HG02938 (cell line): ENCODE results near the gene PHOSPHO1.

Experiments used
- ATAC-seq: cut with Tn5 transposase; IDR thresholded peaks from one replicate; pipeline ENCODE4 v1.9.1; 2021; ENCODE audit warnings: mild to moderate bottlenecking, moderate library complexity; ENCODE audit not compliant: unreplicated experiment

PHOSPHO1 gene

DNA sequence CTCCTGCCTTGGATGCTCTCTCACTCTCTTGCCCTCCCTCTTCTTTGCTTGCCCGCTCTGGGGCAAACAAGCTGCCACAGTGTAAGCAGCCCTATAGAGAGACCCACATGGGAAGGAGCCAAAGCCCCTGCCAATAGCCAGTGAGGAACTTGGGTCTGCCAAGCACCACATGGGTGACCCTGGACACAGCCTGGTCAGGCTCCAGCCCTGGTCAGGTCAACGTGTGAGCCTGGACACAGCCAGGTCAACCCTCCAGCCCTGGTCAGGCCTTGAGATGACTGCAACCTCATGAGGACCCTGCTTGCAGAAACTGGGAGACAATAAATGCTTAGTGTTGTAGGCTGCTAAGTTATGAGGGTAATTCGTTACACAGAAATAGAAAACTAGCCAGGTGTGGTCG is 14.3 kb upstream of the PHOSPHO1 start:
- no peak for ATAC-seq

- ATAC-seq, result no peak
Observed at GRCh38 chr17:49242813-49243212, 12.2 kb upstream of the PHOSPHO1 start.

DNA sequence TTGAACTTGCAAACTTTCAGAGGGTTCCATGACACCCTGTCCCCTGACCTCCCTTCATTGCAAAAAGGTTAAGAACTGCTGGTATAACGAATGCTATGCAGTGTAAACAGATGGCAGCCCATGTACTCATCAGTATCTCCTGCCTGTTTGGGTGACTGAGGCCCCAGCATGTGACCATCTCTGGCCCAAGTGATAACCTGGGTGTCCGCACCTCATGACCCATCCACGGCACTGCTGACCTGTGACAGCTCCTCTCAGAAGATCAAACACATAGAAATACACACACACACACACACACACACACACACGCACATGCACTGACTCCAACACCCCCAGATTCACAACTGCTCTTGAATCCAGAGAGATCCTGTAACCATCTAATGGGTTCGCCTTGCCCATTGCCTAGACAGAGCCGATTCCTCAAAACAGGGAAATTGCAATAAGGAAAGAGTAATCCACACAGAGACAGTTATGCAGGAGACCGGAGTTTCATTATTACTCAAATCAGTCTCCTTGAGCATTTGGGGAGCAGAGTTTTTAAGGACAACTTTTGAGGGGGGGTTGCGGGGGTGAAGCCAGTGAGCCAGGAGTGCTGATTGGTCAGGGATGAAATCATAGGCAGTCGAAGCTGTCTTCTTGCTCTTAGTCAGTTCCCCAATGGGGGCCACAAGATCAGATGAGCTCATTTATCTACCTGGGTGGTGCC is 11.3 kb upstream of the PHOSPHO1 start:
- no peak for ATAC-seq

DNA sequence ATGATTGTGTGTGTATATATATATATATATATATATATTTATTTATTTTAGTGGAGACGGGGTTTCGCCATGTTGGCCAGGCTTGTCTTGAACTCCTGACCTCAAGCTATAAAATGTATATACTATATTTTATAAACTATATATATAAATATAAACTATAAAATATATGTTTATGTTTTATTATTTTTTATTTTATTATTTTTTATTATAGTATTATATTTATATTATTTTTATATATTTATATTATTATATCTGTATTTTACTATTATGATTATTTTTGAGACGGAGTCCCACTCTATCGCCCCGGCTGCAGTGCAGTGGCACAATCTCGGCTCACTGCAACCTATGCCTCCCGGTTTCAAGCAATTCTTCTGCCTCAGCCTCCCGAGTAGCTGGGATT is 10.5 kb upstream of the PHOSPHO1 start:
- no peak for ATAC-seq

DNA sequence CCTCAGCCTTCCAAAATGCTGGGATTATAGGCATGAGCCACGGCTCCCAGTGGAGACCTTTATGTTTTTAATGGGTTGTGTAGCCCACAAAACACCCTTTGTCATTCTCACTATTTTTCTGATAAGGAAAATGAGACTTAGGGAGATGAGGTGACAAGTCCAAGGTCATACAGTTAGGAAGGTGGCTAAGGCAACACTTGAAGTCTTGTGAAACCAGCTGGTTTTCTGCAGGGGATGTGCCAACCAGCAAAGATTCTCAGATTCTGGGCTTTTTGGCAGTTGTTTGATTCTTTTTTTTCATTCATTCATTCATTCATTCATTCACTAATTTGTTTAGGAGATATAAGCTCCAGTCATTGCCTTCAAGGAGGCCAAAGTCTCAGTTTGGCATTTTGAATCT is 10.0 kb upstream of the PHOSPHO1 start:
- ATAC-seq, result no peak

- ATAC-seq, result no peak
Observed at GRCh38 chr17:49239963-49240362, 9.4 kb upstream of the PHOSPHO1 start.

GRCh38 chr17:49235896-49236295 is 5.3 kb upstream of the PHOSPHO1 start:
- no peak for ATAC-seq

GRCh38 chr17:49234509-49235080 is 4.0 kb upstream of the PHOSPHO1 start:
- no peak for ATAC-seq

DNA sequence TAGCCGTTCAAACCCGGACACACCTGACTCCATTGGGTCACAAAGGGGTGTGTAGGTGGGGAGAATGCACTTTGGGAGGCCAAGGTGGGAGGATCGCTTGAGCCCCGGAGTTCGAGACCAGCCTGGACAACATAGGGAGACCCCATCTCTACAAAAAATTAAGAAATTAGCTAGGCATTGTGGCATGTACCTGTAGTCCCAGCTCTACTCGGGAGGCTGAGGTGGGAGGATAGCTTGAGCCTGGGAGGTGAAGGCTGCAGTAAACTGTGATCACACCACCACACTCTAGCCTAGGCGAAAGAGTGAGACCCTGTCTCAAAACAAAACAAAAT is 942 bp upstream of the PHOSPHO1 start:
- ATAC-seq, result no peak

DNA sequence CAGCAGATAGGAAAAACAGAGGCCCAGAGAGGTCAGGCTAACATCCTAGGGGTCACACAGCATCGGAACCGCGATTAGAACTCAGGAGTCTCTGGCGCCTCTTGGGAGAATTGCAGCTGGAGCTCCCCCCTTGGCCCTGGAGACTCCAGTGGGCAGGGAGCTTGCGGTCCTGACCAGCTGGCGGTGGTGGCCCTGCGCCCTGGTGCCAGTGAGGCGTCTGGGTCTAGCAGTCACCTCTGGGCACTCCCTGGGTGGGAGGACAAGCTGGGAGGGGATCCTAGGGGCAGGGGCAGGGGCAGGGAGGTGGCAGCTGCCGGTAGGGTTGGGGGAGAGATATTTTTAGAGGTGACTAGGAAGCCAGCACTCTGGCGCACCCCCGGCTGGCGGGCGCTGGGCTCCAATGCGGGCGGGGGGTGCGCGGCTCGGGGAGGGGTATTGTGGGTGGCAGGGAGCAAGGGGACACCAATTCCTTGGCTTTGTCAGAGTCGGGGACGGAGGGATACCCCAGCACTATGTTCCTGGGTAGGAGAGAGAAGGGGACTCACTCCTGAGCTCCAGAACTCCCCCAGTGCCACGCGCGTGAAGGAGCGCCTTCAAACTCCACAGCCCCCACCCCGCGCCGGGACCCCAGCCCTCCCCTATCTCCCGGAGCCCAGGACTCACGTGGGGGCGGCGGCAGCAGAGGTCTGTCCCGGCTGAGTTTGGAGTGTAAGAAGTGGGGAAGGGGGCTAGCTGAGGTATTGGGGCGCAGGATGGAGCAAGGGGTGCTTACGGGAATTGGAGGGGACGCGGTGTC is 584 bp downstream of the PHOSPHO1 start:
- ATAC-seq, result no peak

GRCh38 chr17:49229076-49229804 is 1.3 kb downstream of the PHOSPHO1 start:
- no peak for ATAC-seq

GRCh38 chr17:49227436-49228261 is 2.9 kb downstream of the PHOSPHO1 start:
- ATAC-seq, result no peak

DNA sequence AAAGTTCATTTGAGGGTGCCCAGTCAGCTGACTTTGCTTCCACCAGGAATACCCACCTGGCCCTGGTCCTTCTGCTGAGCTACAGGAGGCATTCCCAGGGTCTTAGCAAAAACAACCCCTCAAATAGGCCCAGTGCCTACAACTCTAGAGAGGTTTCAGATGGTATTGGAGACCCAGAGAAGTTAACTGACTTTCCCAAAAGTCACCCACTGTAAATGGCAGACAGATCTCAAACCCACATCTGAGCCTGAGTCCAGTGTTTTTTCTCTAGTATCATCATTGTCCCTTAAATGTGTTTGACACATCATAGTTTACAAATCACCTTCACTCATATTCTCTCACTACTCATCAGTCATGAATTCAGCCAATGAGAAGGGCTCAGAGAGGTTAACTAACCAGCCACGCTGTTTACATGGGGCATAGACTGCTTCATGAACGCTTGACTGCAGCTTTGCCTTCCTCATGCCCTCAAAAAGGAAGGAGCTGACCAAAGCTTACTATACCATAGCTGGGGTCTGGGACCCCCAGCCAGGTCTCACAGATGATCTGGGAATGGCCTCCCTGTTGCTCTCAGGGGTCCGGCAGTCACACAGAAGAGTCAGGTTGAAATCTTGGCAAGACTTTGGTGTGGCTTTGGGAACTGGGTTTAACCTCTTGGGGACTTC is 3.7 kb downstream of the PHOSPHO1 start:
- ATAC-seq, result no peak

DNA sequence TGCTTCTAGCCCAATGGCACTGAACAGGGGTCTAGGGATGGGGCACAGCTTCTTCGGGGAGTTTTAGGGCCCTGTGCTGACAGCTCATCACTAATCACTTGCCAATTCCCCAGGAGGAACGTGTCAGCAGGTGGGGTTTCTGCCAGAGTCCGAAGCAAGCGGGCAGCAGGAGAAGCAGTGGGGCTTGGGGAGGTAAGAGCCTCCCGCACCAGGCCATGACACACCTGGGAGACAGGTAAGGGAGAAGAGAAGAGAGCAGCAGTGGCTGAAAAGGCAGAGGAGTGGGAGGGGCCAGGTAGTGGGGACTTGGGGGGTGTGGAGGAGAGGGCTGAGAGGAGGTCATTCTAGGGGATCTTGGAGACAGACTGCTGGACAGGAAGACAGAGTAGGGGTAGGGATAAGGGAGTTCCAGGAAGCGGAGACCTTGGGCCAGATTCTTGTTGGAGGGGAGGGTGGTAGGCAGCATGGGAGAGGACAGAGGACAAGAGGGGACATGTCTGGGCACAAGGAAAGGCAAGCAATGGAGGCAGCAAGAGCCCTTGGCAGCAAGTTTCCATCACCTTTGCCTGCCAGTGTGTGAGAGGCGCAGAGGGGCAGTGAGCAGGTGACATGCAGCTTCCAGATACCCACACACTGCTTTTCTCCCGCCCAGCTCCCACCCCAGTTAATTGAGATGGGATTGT is 4.9 kb downstream of the PHOSPHO1 start:
- ATAC-seq, result no peak

DNA sequence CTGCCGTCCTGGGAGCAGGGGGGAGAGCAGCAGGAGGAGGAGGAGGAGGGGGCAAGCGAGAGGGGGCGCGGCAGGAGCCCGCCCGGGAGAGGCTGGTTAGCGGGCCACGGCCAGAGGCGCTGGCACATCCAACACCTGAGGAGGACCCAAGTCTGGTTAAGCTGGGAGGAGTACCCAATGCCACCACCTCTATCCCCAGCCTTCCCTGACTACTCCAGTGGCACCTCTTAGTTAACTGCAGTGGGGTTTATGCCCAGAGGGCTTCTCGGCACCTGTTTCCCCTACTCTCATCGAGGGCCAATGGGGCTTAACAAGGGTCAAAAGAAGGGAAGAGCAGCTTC is 5.6 kb downstream of the PHOSPHO1 start:
- ATAC-seq, result no peak

DNA sequence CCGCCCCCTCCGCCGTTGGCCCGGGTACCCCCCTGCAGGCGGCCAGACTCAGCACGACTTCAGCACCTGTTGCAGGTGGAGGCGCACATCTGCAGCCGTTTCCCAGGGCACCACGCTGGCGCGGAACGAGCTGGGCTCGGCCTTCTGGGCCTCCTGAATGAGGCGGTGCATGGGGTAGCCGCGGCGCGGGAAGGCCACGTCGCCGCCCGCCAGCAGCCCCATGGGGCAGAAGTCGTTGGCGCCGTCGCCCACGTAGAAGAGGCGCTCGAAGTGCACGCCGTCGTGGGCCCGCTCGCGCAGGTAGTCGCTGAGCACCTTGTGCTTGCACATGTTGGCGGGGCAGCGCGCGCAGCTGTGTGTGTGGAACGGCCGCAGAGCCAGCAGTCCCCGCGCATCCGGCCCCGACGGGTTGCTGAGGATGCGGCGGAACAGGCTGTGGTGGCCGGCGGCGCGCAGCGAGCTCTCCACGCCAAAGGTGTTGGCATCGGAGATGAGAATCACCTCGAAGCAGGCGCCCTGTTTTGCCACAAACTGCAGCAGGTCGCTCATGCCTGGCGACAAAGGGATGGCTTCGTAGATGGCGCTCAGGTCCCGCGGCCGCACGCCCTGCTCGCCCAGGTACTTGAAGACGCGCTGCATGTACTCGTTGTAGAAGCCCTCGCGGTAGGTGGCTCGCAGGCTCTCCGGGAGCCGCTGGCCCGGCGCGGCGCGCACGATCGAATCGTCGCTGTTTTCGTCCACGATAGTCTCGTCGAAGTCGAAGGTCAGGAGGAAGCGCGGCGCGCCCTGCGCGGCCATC is 6.2 kb downstream of the PHOSPHO1 start:
- no peak for ATAC-seq

- ATAC-seq, result no peak
Observed at GRCh38 chr17:49223517-49224197, 6.9 kb downstream of the PHOSPHO1 start.

DNA sequence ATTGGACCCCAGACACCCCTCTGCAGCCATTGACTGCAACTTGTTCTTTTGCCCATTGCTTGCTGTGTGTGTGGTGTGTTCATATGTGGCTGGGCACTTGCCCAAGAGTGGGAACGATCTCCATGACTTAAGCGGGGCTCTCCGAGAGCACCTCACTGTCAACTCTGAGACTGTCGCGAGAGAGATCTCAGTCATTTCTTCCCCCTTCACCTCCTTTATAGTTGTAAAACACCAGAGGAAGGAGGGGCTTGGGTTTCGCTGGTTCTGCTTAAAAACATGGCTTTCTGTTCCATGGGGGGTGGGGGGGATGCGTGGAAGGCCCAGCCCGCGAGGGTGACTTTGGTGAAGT is 7.4 kb downstream of the PHOSPHO1 start:
- no peak for ATAC-seq
